SKM-1 (cell line): Measurements from ENCODE around the gene CHTF18.
"Not testable (repeated sequence)": the region's sequence is repeated elsewhere in the genome, so short reads cannot be mapped to it uniquely, and the experiment has no call there.

ENCODE experiments used
- DNase-seq: peaks from one replicate; lab custom pipeline; 2025; ENCODE audit not compliant: unreplicated experiment; lab: John Stamatoyannopoulos, UW

CHTF18 gene

GRCh38 chr16:775236-775796, 13.1 kb upstream of the CHTF18 start:
- DNase-seq, result no peak

DNA sequence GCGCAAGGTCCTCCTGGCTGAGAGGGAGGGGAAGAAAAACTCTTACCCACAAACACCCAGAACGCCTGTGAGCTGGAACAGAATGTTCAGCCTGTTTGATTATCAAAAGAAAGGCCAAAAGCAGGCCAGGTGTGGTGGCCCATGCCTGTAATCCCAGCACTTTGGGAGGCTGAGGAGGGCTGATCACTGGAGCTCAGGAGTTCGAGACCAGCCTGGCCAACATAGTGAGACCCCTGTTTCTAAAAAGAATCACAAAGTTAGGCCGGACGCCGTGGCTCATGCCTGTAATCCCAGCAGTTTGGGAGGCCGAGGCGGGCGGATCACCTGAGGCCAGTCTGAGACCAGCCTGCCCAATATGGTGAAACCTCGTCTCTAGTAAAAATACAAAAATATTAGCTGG, 12.1 kb upstream of the CHTF18 start:
- DNase-seq, result not testable (repeated sequence)

DNA sequence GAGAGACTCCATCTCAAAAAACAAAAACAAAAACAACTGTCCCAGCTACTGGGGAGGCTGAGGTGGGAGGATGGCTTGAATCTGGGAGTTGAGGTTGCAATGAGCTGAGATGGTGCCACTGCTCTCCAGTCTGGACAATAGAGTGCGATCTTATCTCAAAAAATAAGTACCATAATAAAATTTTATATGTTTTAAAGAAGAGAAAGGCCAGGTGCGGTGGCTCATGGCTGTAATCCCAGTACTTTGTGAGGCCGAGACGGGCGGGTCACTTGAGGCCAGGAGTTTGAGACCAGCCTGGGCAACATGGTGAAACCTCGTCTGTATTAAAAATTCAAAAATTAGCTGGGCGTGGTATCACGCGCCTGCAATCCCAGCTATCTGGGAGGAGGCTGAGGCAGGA, 11.6 kb upstream of the CHTF18 start:
- no peak for DNase-seq

DNA sequence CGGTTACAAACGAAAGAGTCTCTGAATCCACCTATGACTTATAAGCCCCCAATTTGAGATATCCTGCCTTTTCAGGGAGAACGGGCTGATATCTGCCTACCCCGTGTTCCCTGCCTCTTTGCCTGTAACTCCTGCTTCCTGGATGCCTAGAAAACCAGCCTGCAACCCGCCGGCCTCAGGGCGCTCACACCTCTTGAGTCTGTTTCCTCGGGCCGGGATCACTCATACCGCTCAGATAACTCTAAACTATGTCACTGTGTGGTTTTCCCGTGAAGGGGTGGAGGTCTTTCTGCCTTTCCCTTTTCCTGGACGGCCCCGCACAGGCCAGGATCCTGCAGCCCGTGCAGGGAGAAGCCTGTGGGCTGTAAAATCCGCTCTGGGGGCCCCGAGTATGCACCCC, 10.6 kb upstream of the CHTF18 start:
- DNase-seq, result no peak

GRCh38 chr16:778447-778846, 10.0 kb upstream of the CHTF18 start:
- no peak for DNase-seq

DNA sequence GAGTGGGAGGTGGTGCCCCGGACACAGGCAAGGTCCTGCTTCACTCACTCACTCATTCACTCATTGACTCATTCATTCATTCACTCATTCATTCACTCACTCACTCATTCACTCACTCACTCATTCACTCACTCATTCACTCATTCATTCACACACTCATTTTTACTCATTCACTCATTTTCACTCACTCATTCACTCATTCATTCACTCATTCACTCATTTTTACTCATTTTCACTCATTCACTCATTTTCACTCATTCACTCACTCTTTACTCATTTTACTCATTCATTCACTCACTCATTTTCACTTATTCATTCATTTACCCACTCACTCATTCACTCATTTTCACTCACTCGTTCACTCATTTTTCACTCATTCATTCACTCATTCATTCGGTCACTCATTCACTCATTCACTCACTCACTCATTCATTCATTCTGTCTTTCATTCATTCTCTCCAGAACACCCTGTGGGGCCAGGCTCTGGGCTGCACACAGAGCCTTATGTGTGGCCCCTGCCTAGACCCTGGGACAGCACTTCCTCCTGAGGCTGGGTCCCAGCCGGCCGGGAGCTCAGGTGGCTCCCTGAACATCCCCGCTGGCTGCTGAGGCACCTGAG, 9.4 kb upstream of the CHTF18 start:
- no peak for DNase-seq

GRCh38 chr16:779561-779960, 8.9 kb upstream of the CHTF18 start:
- DNase-seq, result no peak

DNA sequence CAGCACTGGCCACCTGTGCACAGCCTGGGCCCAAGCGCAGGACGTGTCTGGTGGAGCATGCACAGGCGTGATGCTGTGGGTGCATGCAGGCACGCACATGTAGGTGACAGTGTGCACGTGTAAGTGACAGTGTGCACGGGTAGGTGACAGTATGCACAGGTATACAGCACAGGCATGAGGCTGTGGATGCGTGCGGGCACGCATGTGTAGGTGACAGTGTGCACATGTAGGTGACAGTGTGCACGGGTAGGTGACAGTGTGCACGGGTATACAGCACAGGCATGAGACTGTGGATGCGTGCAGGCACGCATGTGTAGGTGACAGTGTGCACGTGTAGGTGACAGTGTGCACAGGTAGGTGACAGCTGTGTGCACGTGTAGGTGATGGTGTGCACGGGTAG, 8.1 kb upstream of the CHTF18 start:
- DNase-seq, result no peak

DNA sequence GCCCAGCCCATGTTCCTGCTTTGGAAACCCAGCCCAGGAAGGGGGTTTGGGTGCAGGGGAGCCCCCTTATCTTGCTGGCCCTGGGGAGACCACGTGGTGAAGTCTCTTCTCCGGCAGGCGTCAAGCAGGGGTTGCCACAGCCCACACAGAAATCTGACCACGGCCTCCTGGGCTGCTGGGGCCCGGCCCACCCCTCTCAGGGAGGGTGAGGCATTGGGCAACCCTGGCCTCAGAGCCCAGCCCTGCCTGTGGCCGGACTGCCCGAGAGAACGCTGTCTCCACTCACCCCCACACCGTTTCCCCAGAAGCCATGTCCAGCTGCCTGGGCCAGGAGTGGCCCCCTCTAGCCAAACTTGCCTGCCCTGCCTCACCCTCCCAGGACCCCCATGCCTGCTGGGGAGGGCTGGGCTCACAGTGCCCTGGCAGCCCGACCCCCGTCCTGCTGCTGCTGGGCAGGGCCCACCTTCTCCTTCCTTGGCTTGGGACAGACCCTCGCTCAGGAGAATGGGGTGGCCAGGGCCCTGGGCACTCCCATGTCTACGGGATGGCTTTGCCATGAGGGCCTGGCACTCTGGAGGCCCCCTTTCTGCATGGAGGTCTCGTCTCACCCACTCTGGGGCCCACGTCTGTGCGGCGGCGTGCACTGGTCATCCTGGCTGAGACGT, 6.9 kb upstream of the CHTF18 start:
- no peak for DNase-seq

DNA sequence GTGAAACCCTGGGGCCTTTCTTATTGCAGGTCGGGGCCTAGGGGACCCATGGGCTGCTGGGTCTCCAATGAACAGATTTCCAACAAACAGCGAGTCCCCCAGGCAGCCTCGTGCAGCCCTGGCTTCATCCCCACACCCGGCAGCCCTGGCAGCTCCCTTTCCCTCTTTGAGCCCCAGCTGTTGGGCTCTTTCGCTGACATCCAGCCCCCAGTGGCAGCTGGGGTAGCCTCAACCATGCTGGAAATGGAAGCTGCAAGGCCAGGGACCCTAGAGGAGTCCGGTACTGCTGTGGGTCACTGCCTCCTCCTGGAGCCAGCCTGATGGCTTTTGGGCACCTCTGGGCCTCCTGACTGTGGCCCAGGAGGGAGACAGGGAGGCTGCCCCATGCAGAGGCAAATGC, 6.2 kb upstream of the CHTF18 start:
- DNase-seq, result no peak

DNA sequence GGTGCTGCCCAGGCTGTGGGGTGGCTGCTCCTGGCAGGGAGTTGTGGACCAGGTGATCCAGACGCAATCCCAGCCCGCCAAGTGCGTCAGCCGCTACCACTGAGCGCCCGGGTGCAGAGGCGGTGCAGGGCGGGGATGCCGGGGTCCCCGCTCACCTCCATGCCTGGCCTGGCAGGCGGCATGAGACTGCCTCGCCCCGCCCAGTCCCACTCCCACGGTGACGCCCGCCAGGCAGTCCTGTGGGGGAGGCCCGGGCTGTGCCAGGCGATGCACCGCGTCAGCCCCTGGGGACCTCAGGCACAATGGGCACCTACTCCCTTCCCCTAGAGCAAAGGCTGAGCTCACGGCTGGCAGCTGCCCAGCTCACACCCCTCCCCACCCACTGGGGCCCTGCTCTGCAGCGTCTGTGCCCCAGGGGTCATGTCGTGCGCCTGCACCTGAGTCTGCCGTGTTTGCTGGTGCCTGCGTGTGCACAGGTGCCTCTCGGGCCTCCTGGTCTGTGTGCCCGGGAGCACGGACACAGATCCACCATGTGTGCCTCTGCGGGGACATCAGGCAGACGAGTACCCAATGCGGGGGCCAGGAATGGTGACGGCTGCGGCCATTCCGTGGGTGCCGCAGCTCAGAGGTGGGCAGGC, 5.5 kb upstream of the CHTF18 start:
- DNase-seq, result no peak

- DNase-seq, result no peak
Measured at GRCh38 chr16:783404-784161, 4.8 kb upstream of the CHTF18 start.

DNA sequence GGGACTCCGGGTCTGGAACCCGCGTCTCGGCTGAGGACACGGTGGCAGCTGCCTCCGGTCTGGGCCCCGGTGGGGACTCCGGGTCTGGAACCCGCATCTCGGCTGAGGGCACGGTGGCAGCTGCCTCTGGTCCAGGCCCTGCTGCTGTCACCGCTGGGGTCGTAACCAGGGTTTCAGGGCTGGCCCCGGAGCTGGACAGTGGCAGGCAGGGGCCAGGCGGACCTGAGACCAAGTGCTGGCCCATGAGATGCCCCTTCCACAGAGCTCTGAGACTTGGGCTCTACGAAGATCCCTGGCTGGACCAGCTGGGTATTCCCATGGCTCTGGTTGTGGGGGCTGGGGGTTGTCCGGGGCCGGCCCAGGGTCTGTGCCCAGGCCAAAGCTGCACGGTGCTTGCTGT, 4.0 kb upstream of the CHTF18 start:
- no peak for DNase-seq

DNA sequence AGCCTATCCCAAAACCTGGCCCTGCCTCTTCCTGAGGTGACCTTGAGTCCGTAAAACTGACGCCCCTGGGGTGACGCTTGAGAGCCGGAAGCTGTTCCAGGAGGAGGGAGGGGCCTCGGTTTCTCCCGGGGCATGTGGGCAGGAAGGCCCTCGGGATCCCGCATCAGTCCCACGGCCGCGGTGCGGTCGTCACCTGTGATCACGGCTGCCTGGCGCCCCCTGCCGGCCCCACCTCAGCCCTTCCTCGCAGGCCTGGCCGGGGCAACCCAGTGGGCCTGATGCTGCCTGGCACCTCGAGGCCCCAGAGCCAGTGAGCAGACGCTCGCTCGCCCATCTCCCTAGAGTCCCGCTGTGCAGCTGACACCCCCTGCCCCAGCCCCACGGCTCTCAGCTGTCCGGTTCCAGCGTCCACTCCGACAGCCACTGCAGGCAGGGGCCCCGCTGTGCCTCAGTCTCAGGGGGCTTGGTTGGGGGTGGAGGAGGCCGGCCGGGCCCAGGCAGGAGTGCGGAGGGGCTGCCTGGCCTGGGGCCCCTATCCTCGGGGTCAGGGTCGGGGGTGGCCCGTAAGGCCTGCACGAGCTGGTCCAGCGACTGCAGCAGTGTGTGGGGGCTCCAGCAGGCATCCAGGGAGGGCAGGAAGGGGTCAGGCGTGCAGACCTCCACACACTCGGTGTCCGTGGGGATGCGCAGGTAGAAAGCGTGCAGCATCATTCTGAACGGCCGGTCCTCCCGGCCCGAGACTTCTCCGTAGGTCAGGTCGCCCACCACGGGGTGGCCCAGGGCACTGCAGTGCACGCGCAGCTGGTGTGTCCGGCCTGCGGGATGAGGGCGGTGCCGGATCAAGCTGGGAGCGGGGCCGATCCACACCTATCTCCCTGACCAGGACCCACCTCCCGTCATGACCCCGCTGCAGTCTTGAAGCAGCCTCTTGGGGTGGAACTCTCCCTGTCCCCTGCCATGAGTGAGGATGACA, 2.6 kb upstream of the CHTF18 start:
- DNase-seq, result peak; percentile 29

- no peak for DNase-seq
Measured at GRCh38 chr16:787321-787966, 976 bp upstream of the CHTF18 start.

DNA sequence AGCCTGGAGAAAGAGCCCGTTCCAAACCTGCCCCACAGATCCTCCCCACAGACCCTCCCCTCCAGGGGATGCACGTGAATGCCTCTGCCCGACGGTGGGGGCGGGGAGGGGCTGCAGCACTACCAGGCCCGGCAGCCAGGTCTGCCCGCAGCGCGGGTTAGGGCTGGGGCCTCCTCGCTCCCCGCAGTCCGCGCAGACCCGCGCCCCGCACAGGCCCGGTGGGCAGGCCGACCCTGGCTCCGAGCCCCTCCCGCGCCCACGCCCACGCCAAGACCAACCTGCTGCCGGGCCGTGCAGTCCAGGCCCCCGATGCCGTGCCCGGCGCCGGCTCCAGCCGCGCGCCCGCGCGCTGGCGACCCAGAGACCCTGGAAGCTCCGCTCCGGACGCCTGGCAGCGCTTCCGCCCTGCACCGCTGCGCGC, 432 bp upstream of the CHTF18 start, which contains the start of gene RPUSD1:
TSS of gene RPUSD1 (minus strand) at position 404 of the 421 bp plus-strand sequence. CDS start 644 bp downstream, outside the sequence.
- DNase-seq, result no peak

- DNase-seq, result no peak
Measured at GRCh38 chr16:789191-789850, 901 bp downstream of the CHTF18 start.

DNA sequence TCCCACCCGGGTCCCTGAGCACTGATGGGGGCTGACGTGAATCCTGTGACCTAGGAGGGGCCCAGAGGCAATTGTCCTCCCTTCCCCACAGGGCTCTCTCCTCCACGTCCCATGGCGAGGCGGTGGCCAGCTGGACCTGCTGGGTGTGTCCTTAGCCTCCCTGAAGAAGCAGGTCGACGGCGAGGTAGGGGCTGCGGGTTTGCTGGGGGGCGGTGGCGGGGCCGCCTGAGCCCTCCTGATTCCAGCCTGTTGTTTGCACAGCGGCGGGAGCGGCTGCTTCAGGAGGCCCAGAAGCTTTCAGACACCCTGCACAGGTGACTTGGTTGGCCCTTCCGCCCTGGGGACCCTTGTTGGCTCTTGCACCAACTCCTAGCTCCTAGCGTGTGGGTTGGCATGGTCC, 1.7 kb downstream of the CHTF18 start:
- no peak for DNase-seq

- no peak for DNase-seq
Measured at GRCh38 chr16:791131-791530, 2.7 kb downstream of the CHTF18 start.
